H9 (cell line): ENCODE results near the gene UBE2E1. TPM values are rescaled to one million over a fixed set of nuclear protein-coding genes. Genes with fewer than 3 reads are reported as not detected.

Source experiments
- DNase-seq: peaks from one replicate; pipeline ENCODE4 v3.0.0-alpha.2; 2017
- H2AFZ ChIP-seq: one replicate; pipeline ENCODE4 v1.6.1; 2013; ENCODE audit warnings: mild to moderate bottlenecking, low read length, control low read depth, moderate library complexity
- H2AK5ac ChIP-seq: 2 replicates; pipeline ENCODE4 v1.6.1; 2013; ENCODE audit warnings: low read length, control low read depth, mixed read lengths; ENCODE audit not compliant: insufficient read length
- H2BK120ac ChIP-seq: one replicate; pipeline ENCODE4 v1.6.1; 2013; ENCODE audit warnings: low read depth, mild to moderate bottlenecking, low read length, control low read depth, inconsistent platforms; ENCODE audit not compliant: poor library complexity, severe bottlenecking
- H2BK12ac ChIP-seq: 2 replicates; pipeline ENCODE4 v1.6.1; 2013; ENCODE audit warnings: low read length, control low read depth, mixed read lengths, low read depth; ENCODE audit not compliant: insufficient read length
- H2BK15ac ChIP-seq: 2 replicates; pipeline ENCODE4 v1.6.1; 2013; ENCODE audit warnings: low read depth, low read length, control low read depth
- H2BK20ac ChIP-seq: one replicate; pipeline ENCODE4 v1.6.1; 2013; ENCODE audit warnings: low read depth, mild to moderate bottlenecking, low read length, control low read depth, inconsistent platforms; ENCODE audit not compliant: poor library complexity, severe bottlenecking
- H2BK5ac ChIP-seq: 2 replicates; pipeline ENCODE4 v1.6.1; 2013; ENCODE audit warnings: low read length, control low read depth, mixed read lengths; ENCODE audit not compliant: insufficient read length
- H3K14ac ChIP-seq: 2 replicates; pipeline ENCODE4 v1.6.1; 2013; ENCODE audit warnings: low read length, control low read depth; ENCODE audit not compliant: insufficient read depth
- H3K18ac ChIP-seq: 2 replicates; pipeline ENCODE4 v1.6.1; 2013; ENCODE audit warnings: low read depth, mild to moderate bottlenecking, mixed read lengths, low read length, control low read depth; ENCODE audit not compliant: insufficient read length
- H3K23ac ChIP-seq: 2 replicates; pipeline ENCODE4 v1.6.1; 2013; ENCODE audit warnings: low read length, control low read depth, mixed read lengths, low read depth; ENCODE audit not compliant: insufficient read length
- H3K23me2 ChIP-seq: 2 replicates; pipeline ENCODE4 v1.6.1; 2013; ENCODE audit warnings: low read depth, mild to moderate bottlenecking, mixed read lengths, low read length, control low read depth; ENCODE audit not compliant: insufficient read length, poor library complexity, severe bottlenecking
- H3K27ac ChIP-seq: 2 replicates; pipeline ENCODE4 v1.5.1; 2013; ENCODE audit warnings: low read length, control low read depth, mixed read lengths, low read depth; ENCODE audit not compliant: insufficient read length
- H3K27me3 ChIP-seq: 2 replicates; pipeline ENCODE4 v1.6.1; 2013; ENCODE audit warnings: low read length, control low read depth, inconsistent platforms; ENCODE audit not compliant: insufficient read depth
- H3K4ac ChIP-seq: 2 replicates; pipeline ENCODE4 v1.6.1; 2013; ENCODE audit warnings: low read depth, mild to moderate bottlenecking, control low read depth, inconsistent platforms, low read length, moderate library complexity
- H3K4me1 ChIP-seq: 2 replicates; pipeline ENCODE4 v1.6.1; 2013; ENCODE audit warnings: low read length, control low read depth, inconsistent platforms; ENCODE audit not compliant: insufficient read depth
- H3K4me2 ChIP-seq: 2 replicates; pipeline ENCODE4 v1.6.1; 2013; ENCODE audit warnings: low read length, control low read depth, mixed read lengths; ENCODE audit not compliant: insufficient read length, insufficient read depth
- H3K56ac ChIP-seq: 2 replicates; pipeline ENCODE4 v1.6.1; 2013; ENCODE audit warnings: low read depth, mild to moderate bottlenecking, mixed read lengths, low read length, control low read depth; ENCODE audit not compliant: insufficient read length
- H3K79me1 ChIP-seq: 2 replicates; pipeline ENCODE4 v1.6.1; 2013; ENCODE audit warnings: low read depth, mild to moderate bottlenecking, moderate library complexity, low read length, control low read depth, inconsistent platforms; ENCODE audit not compliant: insufficient read depth, poor library complexity, severe bottlenecking
- H3K79me2 ChIP-seq: 2 replicates; pipeline ENCODE4 v1.6.1; 2013; ENCODE audit warnings: low read length, control low read depth, inconsistent platforms; ENCODE audit not compliant: insufficient read depth
- H3K9ac ChIP-seq: 2 replicates; pipeline ENCODE4 v1.6.1; 2013; ENCODE audit warnings: low read length, control low read depth, mixed read lengths; ENCODE audit not compliant: insufficient read length; ENCODE audit errors: extremely low read depth
- H3K9me3 ChIP-seq: one replicate; pipeline ENCODE4 v1.6.1; 2013; ENCODE audit warnings: low read depth, low read length, inconsistent platforms; ENCODE audit not compliant: control insufficient read depth
- H3T11ph ChIP-seq: one replicate; pipeline ENCODE4 v1.6.1; 2013; ENCODE audit warnings: mild to moderate bottlenecking, low read length, control low read depth, inconsistent platforms
- H4K20me1 ChIP-seq: one replicate; pipeline ENCODE4 v1.6.1; 2013; ENCODE audit not compliant: control insufficient read depth, insufficient read length, insufficient read depth
- H4K5ac ChIP-seq: 2 replicates; pipeline ENCODE4 v1.6.1; 2013; ENCODE audit warnings: low read depth, mild to moderate bottlenecking, mixed read lengths, low read length, control low read depth; ENCODE audit not compliant: insufficient read length
- H4K8ac ChIP-seq: replicated peaks from 2 replicates; pipeline ENCODE4 v1.6.1; 2013; ENCODE audit warnings: low read length, control low read depth, mixed read lengths, low read depth; ENCODE audit not compliant: insufficient read length
- H4K91ac ChIP-seq: 2 replicates; pipeline ENCODE4 v1.6.1; 2013; ENCODE audit warnings: low read depth, mild to moderate bottlenecking, moderate library complexity, mixed read lengths, low read length, control low read depth; ENCODE audit not compliant: insufficient read length
- H3K27ac Mint-ChIP-seq, 3 experiments: 2 replicates in 2 of 3; 3 replicates in 1 of 3; pipeline ENCODE4 v1.8.0; 2020 to 2021; ENCODE audit warnings: mixed read lengths in 3 of 3, mild to moderate bottlenecking in 1 of 3, moderate library complexity in 1 of 3
- H3K27me3 Mint-ChIP-seq: 2 replicates; pipeline ENCODE4 v1.8.0; 2021; ENCODE audit warnings: low read depth, mild to moderate bottlenecking, moderate library complexity, mixed read lengths
- H3K36me3 Mint-ChIP-seq, 3 experiments: 2 replicates in 2 of 3; 3 replicates in 1 of 3; pipeline ENCODE4 v1.8.0; 2020 to 2021; ENCODE audit warnings: low read depth in 3 of 3, mixed read lengths in 3 of 3; ENCODE audit not compliant: insufficient read depth in 1 of 3
- H3K4me1 Mint-ChIP-seq, 2 experiments: 2 replicates each; pipeline ENCODE4 v1.8.0; 2020; ENCODE audit warnings: mixed read lengths in 2 of 2
- H3K4me3 Mint-ChIP-seq, 2 experiments: 2 replicates in 1 of 2; 3 replicates in 1 of 2; pipeline ENCODE4 v1.8.0; 2020 to 2021; ENCODE audit warnings: mild to moderate bottlenecking in 2 of 2, mixed read lengths in 2 of 2, moderate library complexity in 1 of 2
- H3K9me3 Mint-ChIP-seq, 2 experiments: 2 replicates in 1 of 2; 3 replicates in 1 of 2; pipeline ENCODE4 v1.8.0; 2020; ENCODE audit warnings: mild to moderate bottlenecking in 2 of 2, mixed read lengths in 2 of 2, moderate library complexity in 1 of 2
- CTCF ChIP-seq: fragments of 200-600 bp; sonication (generic); conservative IDR thresholded peaks from 3 replicates; pipeline ENCODE4 v1.8.0; 2021; ENCODE audit warnings: antibody characterized with exemption, mild to moderate bottlenecking
- WGBS: extraction: QIAGEN DNeasy Blood & Tissue Kit; methylation state at CpG from one replicate; pipeline ENCODE4 v1.1.7; 2013; ENCODE audit warnings: missing lambda C conversion rate, low lambda C conversion rate, mixed read lengths; ENCODE audit not compliant: insufficient read length; ENCODE audit errors: extremely low coverage; 5-methylcytosine and 5-hydroxymethylcytosine counted together
- total RNA-seq: library from RNA; stranded (reverse); gene quantifications from 2 replicates; pipeline ENCODE4 v1.2.1, GENCODE V29; 2021

UBE2E1 gene
- total RNA-seq, 1 experiment from 2014 or later: 142 TPM

- Mint-ChIP-seq H3K27ac (no peak overlapping the region), H3K4me3 (peak overlapping the region; percentile 99), H3K27me3 (no peaks in the 10 kb centered on the region; the same call in 1 of the 2 replicates), H3K36me3 (peaks cover 34 to 39% (median 38%) of the 10 kb centered on the region in 3 experiments), H3K9me3 (no peaks in the 10 kb centered on the region), H3K4me1 (peaks cover 33 to 37% of the 10 kb centered on the region in 2 experiments)
- Histone ChIP-seq H3K27me3 (no peaks in the 10 kb centered on the region), H3K56ac (no peak overlapping the region), H3K4me2 (peak overlapping the region; percentile 93), H3K23ac (no peak overlapping the region), H2AFZ (no peak overlapping the region), H3T11ph (no peak overlapping the region), H3K9me3 (no peaks in the 10 kb centered on the region), H3K23me2 (peaks cover 10% of the 10 kb centered on the region), H3K79me1 (peaks cover 3% of the 10 kb centered on the region), H2BK5ac (no peak overlapping the region), H4K5ac (no peak overlapping the region), H3K79me2 (peaks cover 15% of the 10 kb centered on the region; the same call in 1 of the 2 replicates), H2AK5ac (no peak overlapping the region), H3K4me1 (no peaks in the 10 kb centered on the region; the same call in 1 of the 2 replicates), H4K91ac (no peak overlapping the region), H2BK20ac (no peak overlapping the region), H3K18ac (no peak overlapping the region), H3K27ac (no peak overlapping the region), H4K8ac (no peak overlapping the region), H3K4ac (no peak overlapping the region), H3K9ac (peak overlapping the region; percentile 83), H4K20me1 (no peaks in the 10 kb centered on the region), H2BK15ac (no peak overlapping the region), H2BK12ac (no peak overlapping the region), H3K14ac (no peak overlapping the region), H2BK120ac (no peak overlapping the region)
- 100% methylated on average over 1 of the region's 7 CpGs for WGBS
- no peak for TF ChIP-seq CTCF
- no peak for DNase-seq
Observed at GRCh38 chr3:23915537-23916108, 109.9 kb downstream of the UBE2E1 start.
